Astrocyte of the spinal cord (primary cell): ENCODE measurements around the gene MSRB1.

Experiments used
- DNase-seq: peaks from one replicate; pipeline ENCODE4 v3.0.0; 2011; ENCODE audit warnings: low read depth, low spot score
- H3K4me3 ChIP-seq: 2 replicates; pipeline ENCODE4 v1.5.1; 2011; ENCODE audit warnings: low read depth, mild to moderate bottlenecking, low read length, moderate library complexity
- CTCF ChIP-seq: IDR thresholded peaks from 2 replicates; pipeline ENCODE4 v1.5.1; 2012; ENCODE audit warnings: low read depth, mild to moderate bottlenecking, low read length, inconsistent platforms
- in situ Hi-C: cut with HindIII; loops from 2 replicates; pipeline ENCODE4 v1.10.0; 2017; ENCODE audit warnings: low sequenced_read_pairs

Gene MSRB1

GRCh38 chr16:1890708-1891050 lies 52.3 kb downstream of the MSRB1 start:
- TF ChIP-seq CTCF, result no peak
- in situ Hi-C loops, result no loop called here
- DNase-seq, result no peak
- no peak overlapping the region for H3K4me3 ChIP-seq

- DNase-seq, result no peak
- in situ Hi-C loops, result no loop called here
- TF ChIP-seq CTCF, result no peak
- H3K4me3 ChIP-seq, result no peak overlapping the region
Observed at GRCh38 chr16:1890024-1890707, 52.8 kb downstream of the MSRB1 start.
